SK-N-MC (cell line): ENCODE results near the gene NEK8.

ENCODE experiments used
- DNase-seq: peaks from one replicate; pipeline ENCODE4 v3.0.0-alpha.2; 2011; ENCODE audit warnings: low read depth, low spot score
- H3K27ac ChIP-seq: fragments of 200-600 bp; sonication (generic); 2 replicates; pipeline ENCODE4 v1.5.1; 2016; ENCODE audit warnings: mixed run types
- H3K36me3 ChIP-seq: fragments of 200-600 bp; sonication (generic); 2 replicates; pipeline ENCODE4 v1.6.1; 2017; ENCODE audit warnings: antibody characterized with exemption, low read length, mixed read lengths; ENCODE audit not compliant: insufficient read depth
- H3K4me3 ChIP-seq: fragments of 200-600 bp; sonication (generic); 2 replicates; pipeline ENCODE4 v1.5.1; 2016
- H3K9ac ChIP-seq: fragments of 200-600 bp; sonication (generic); 2 replicates; pipeline ENCODE4 v1.8.0; 2017; ENCODE audit warnings: mixed run types, mixed read lengths; ENCODE audit not compliant: insufficient read length
- H3K9me3 ChIP-seq: fragments of 200-600 bp; sonication (generic); 2 replicates; pipeline ENCODE4 v1.6.1; 2017; ENCODE audit warnings: low read depth, mild to moderate bottlenecking, antibody characterized with exemption, low read length, moderate library complexity, mixed read lengths
- EZH2 ChIP-seq: fragments of 200-600 bp; sonication (generic); IDR thresholded peaks from one replicate; pipeline ENCODE4 v1.6.1; 2017; ENCODE audit warnings: antibody characterized with exemption
- FOXP2 ChIP-seq: optimal IDR thresholded peaks from 2 replicates; pipeline ENCODE3; 2011; ENCODE audit warnings: mild to moderate bottlenecking, moderate library complexity; ENCODE audit not compliant: insufficient read depth; ENCODE audit errors: extremely low read length, control extremely low read depth
- POLR2AphosphoS5 ChIP-seq: IDR thresholded peaks from 2 replicates; pipeline ENCODE4 v1.6.1; 2012; ENCODE audit warnings: mild to moderate bottlenecking, low read depth, low read length, borderline replicate concordance

Gene NEK8

DNA sequence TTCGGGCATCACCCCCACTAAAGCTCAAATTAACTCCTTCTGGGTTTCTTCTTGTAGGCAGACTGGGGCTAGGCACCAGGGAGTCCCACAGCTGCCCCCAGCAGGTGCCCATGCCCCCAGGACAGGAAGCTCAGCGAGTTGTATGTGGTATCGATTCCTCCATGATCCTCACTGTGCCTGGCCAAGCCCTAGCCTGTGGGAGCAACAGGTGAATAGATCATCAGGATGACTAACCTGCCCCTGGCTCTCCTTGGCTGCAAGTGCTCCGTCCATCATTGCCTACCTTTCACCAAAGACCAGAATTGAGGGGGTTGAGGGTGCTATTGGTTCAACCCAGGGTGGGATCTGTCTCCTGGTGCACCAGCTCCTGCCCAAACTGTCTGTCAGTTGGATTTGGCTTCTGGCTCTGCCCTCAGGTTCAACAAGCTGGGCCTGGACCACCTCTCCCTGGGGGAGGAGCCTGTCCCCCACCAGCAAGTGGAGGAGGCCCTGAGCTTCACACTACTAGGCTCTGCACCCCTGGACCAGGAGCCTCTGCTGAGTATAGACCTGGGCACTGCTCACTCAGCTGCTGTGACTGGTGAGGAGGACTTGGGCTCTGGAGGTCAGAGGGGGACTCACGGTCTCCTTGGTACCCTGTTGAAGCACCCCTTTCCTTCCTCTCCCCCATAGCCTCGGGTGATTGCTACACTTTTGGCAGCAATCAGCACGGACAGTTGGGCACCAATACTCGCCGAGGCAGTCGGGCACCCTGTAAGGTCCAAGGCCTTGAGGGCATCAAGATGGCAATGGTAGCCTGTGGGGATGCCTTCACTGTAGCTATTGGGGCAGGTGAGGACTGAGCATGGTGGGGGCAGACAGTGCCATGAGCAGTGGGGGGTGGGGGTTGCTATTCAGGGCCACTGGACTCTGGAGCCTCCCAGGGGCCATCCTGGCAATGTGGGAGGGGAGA, 12.1 kb downstream of the NEK8 start:
- H3K9me3 ChIP-seq, result no peaks in the 10 kb centered on the region
- H3K4me3 ChIP-seq, result no peak overlapping the region
- TF ChIP-seq EZH2, result no peak
- TF ChIP-seq FOXP2, result no peak
- TF ChIP-seq POLR2AphosphoS5, result no peak
- no peak overlapping the region for H3K27ac ChIP-seq
- no peaks in the 10 kb centered on the region for H3K36me3 ChIP-seq
- H3K9ac ChIP-seq, result no peak overlapping the region
- DNase-seq, result no peak

DNA sequence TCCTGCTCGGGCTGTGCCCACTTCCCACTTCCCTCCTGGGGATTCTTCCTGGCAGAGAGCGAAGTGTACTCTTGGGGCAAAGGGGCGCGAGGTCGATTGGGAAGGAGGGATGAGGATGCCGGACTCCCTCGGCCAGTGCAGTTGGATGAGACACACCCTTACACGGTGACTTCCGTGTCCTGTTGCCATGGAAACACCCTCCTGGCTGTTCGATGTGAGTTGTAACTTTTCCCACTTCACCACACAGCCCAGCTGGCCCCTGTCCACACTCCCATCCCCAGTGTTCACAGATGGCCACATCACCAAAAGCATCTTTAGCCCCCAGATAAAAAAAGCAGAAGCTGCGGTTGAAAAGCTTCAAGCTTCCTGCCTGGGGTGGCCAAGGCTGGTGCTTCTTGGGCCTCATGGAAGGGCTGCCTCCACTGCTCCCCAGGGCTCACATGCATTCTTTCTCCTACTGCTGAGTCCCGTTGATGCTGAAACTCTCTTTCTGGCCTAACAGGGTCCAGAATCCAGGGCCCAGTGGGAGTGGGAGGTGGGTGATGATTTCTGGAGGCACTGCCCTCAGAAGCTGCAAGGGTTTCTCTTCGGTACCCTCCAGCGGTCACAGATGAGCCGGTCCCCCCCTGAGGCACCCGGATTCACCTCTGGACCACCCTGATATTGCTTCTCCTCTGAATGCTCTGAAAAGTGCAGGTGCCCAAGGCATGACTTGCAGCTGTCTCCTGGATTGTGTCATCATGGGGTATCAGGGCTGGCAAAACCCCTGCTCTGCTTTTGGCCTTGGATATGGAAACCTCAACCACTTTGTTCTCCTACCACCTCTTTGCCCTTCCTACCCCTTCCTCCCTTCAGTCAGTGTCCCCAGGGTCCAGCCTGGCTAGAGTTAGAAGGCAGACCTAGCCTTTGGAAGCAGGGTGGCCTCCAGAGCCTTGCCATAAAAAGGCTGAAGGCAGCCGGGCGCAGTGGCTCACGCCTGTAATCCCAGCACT, 13.1 kb downstream of the NEK8 start:
- H3K9me3 ChIP-seq, result no peaks in the 10 kb centered on the region
- H3K4me3 ChIP-seq, result no peak overlapping the region
- H3K36me3 ChIP-seq, result peaks cover 8% of the 10 kb centered on the region
- no peak overlapping the region for H3K9ac ChIP-seq
- no peak for DNase-seq
- TF ChIP-seq EZH2 (no peak), FOXP2 (no peak), POLR2AphosphoS5 (no peak)
- no peak overlapping the region for H3K27ac ChIP-seq

DNA sequence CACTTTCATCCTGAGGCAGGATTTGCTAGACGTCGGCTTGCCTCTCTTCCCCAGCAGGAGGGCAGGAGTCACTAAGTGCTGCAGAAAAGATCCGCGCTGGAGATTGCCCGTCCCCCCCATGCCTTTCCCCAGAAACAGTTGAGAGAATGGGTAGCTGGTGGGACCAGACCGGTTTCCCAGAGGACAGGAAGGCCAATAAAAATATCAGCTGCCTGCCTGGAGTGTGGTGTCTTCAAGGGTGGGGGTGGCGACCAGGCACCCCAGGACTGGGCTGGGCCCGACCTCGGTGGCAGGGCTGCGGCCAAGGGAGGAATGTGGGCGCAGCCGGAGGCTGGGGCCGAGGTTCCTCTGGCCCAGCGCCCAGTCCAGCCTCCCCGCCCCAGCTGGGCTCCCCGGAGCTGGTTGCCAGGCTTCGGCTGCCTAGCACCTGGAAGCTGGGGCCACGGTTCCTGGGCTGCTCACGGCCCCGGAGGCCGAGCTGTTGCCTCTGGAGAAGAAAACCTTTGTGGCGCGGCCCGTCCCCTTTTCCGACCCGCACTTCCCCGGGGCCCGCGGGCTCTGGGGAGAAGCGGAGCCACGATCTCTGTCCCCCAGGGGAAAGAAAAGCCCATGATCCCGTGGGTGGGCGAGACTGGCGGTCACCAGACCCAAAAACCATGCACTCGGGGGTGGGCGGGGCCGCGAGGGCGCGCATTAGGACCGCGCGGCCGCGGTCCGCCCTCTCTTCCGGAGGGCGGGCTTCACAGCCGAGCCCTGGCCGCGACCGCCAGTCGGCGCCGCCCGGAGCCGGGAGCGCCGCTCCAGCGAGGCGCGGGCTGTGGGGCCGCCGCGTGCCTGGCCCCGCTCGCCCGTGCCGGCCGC, 14.9 kb downstream of the NEK8 start, which contains the start of gene TRAF4:
TSS of gene TRAF4 (plus strand) at position 769 of the 861 bp plus-strand sequence. CDS start 102 bp downstream, outside the sequence.
- peak within 1 kb of the TSS; percentile 80 for H3K9ac ChIP-seq
- no peak for DNase-seq

DNA sequence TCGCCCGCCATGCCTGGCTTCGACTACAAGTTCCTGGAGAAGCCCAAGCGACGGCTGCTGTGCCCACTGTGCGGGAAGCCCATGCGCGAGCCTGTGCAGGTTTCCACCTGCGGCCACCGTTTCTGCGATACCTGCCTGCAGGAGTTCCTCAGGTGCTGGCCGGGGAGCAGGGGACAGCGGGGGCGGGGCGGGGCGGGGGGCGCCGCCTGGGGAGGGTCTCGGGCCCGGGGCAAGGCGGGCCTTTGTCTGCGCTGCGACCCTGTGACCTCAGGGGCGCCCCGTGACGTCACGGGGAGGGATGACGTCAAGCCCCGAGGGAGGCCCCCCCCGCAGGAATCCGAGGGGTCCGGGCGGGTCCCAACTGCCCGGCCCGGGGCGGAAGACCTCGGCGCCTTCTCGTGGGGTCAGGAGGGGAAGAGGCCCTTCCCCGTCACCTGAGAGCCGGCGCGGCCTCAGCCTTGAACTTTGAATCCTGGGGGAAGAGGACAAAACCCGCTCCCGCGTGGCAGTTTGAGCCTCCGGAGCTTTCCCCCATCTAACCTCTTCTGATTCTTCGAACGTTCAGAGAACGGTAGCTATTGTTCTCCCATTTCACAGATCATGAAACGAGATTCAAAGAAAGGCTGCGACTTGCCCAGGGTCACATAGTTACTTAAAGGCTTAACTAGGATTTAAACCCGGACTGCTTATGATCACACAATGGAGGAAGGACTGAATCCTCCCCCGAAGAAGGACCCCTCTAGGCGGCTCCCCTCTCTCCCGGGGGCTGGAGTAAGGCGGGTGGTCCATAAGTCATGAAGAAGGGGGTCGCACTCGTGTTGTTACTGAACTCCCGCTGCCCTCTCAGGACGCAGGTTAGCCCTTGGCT, 15.8 kb downstream of the NEK8 start:
- TF ChIP-seq POLR2AphosphoS5 (peak; percentile 59; the same call in 1 of the 2 replicates), FOXP2 (no peak)
- DNase-seq, result no peak
- Histone ChIP-seq H3K9ac (peak overlapping the region; percentile 80), H3K4me3 (peak overlapping the region; percentile 85), H3K9me3 (no peaks in the 10 kb centered on the region), H3K27ac (peak overlapping the region; percentile 70), H3K36me3 (peaks cover 35% of the 10 kb centered on the region)

More for the DNA sequence above, 14.9 kb downstream of the NEK8 start, which contains the start of gene TRAF4:
- Histone ChIP-seq H3K9me3 (no peaks in the 10 kb centered on the region), H3K36me3 (peaks cover 27% of the 10 kb centered on the region), H3K4me3 (peak within 1 kb of the TSS; percentile 85), H3K27ac (peak within 1 kb of the TSS; percentile 70)
- TF ChIP-seq POLR2AphosphoS5 (peak; percentile 34; the same call in 1 of the 2 replicates), EZH2 (no peak), FOXP2 (peak; percentile 13)

DNA sequence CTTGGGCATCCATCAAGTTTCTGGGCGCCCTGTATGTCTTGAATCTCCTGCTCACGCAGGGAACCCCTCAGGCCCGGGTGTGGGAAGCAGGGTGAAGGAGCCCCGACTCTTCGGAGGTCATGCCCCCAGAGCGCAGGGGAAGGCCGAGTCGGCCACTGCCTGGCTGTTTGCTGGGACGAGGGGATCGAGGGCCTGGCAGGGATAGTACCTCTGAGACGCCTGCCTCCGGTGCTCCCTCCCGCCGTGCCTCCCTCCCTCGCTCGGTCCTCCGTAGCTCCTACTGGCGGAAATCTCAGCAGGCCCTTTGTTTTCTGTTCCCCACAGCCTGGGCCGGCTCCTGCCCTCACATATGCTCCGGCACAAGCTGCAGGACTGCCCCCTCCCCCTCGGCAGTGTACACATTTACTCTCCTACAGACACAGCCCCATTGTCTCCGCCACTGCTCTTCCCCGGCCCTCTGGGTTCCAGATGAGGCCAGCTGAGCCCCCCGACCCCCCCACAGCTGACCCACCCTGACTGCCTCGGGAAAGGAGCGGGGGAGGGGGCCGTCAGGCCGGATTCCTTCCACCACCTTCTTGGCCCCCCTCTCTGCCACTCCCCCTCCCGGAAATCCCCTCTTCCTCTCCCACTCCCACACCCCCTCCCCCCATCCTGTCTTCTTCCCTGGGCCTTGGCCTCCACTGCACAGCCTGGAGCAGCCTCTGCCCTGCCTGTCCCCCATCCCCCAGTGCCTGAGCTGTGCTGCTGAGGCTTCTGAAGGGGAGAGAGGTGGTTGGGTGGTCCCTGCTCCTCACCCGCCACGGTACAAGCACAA, 16.6 kb downstream of the NEK8 start:
- TF ChIP-seq POLR2AphosphoS5 (no peak), FOXP2 (peak; percentile 9), EZH2 (no peak)
- DNase-seq, result no peak
- Histone ChIP-seq H3K9ac (peak overlapping the region; percentile 80), H3K4me3 (peak overlapping the region; percentile 85), H3K27ac (peak overlapping the region; percentile 70), H3K9me3 (no peaks in the 10 kb centered on the region), H3K36me3 (peaks cover 44% of the 10 kb centered on the region)

DNA sequence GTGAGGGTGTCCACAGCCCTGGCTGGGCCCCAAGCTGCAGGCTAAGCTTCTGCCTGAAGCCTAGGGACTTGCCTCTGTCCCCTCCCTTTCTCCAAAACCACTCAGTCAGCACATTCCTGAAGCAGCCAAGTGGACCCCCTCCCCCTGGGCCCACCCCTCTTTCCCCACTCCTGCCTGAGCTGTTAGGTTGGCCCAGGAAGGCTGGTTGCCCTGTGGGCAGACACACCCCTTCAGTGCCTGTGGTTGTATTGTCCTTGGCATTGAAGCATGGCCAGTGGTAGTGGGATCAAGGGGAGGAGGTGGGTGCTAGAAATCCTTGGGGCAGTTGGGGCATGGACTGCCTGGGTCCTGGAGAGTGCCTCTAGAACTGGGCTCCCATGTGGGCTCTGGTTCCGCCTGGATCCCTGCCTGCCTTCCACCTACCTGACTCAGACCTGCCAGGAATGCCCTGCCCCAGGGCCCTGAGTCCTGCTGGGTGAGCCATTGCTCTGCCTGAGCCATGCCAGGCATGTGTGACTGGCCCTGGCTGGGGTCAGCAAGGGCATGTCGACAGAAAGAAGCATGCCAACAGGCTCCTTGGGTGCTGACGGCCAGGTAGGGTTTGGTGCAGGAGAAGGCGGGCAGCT, 17.3 kb downstream of the NEK8 start:
- H3K9ac ChIP-seq, result peak overlapping the region; percentile 80
- no peak for DNase-seq
- H3K27ac ChIP-seq, result peak overlapping the region; percentile 70
- TF ChIP-seq FOXP2 (peak; percentile 4), POLR2AphosphoS5 (0 out of 2 replicates have a peak, but pooled peaks have one; percentile 8), EZH2 (no peak)
- peaks cover 51% of the 10 kb centered on the region for H3K36me3 ChIP-seq
- no peaks in the 10 kb centered on the region for H3K9me3 ChIP-seq
- peak overlapping the region; percentile 85 for H3K4me3 ChIP-seq
